ENCODE results near the gene METTL27. TPM values are rescaled to one million over a fixed set of nuclear protein-coding genes. Genes with fewer than 3 reads are reported as not detected.
"Not testable (repeated sequence)": the region's sequence is repeated elsewhere in the genome, so short reads cannot be mapped to it uniquely, and the experiment has no call there.

The METTL27 gene
- total RNA-seq, 2 donors from 2014 or later: 1.8 TPM; not detected in 1

DNA sequence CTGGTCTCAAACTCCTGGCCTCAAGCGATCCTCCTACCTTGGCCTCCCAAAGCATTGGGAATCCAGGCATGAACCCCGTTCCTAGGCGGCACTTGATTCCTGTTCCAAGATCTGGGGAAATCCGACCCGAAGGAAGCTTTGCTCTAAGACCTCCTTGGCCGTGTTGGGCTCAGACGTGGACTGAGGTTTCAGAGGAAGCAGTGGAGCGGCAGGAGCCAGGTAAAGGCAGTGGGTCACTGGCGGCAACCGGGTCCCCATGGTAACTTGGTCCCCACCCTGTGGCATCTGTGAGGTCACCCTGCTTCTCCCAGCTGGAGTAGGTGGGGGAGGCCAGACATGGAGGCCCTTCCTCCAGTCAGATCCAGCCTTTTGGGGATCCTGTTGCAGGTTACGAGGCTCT lies 18.5 kb upstream of the METTL27 start, which contains the start of gene TMEM270:
TSS of gene TMEM270 (plus strand) at position 301 of the 400 bp plus-strand sequence. CDS start at position 337, 36 bp downstream.
- no peak within 1 kb of the TSS for H3K4me3 Mint-ChIP-seq
- peaks cover under 1% of the 10 kb centered on the region for H3K4me1 Mint-ChIP-seq (ENCODE audit: low read depth)
- no peak within 1 kb of the TSS for H3K27ac Mint-ChIP-seq
- no peaks in the 10 kb centered on the region for H3K36me3 Mint-ChIP-seq (ENCODE audit: insufficient read depth in 2 of 2)
- peaks cover 18% of the 10 kb centered on the region for H3K27me3 Mint-ChIP-seq (ENCODE audit: low read depth)
- H3K9me3 Mint-ChIP-seq: no peaks in the 10 kb centered on the region
- ATAC-seq (replicated peaks in 1 of 2) (no peak), DNase-seq (no peak)

DNA sequence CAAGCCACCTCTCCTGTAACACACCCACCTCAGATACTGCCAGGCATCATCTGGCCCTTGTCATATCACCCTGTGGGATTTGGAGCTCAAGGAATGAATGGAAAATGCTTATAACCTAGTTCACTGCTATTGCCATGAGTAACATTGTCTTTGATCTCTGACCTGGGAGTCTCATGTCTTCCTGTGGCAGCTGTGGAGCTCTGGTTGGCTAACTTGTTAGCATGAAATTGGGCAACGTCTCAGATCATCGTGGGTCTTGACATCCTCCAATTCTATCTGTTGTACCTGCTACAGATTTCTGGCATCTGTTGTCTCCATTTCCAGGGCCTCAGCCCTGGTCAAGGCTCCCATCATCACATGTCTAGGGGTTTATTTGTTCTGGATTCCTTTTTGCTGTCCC lies 16.5 kb upstream of the METTL27 start:
- no peak overlapping the region for H3K27ac Mint-ChIP-seq
- H3K36me3 Mint-ChIP-seq (ENCODE audit: insufficient read depth in 2 of 2): no peaks in the 10 kb centered on the region
- no peak for DNase-seq
- H3K27me3 Mint-ChIP-seq (ENCODE audit: low read depth): peaks cover 34% of the 10 kb centered on the region
- no peaks in the 10 kb centered on the region for H3K9me3 Mint-ChIP-seq
- H3K4me1 Mint-ChIP-seq (ENCODE audit: low read depth): peaks cover 8% of the 10 kb centered on the region
- H3K4me3 Mint-ChIP-seq: no peak overlapping the region
- ATAC-seq (replicated peaks in 1 of 2): no peak

DNA sequence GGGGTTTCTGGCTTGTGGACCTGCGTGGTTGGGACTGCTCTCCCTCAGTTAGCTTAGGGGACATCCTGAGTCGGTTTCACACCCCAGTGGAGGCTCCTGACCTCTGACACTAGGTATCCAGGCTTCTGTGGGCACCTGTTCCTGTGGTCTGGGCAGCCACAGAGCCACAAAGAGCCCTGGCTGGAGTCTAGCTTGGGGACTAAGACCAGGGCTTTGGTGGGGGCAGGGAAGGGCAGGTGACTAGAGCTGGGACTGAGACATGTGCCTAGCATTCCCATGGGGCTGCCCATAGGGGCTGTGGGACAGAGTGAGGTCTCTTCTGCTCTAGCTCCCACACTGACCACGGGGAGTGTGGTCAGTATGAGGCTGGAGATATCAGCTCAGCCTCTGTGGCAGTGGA lies 14.6 kb upstream of the METTL27 start:
- ATAC-seq (replicated peaks in 1 of 2) (no peak), DNase-seq (no peak)
- no peak overlapping the region for H3K4me3 Mint-ChIP-seq
- no peaks in the 10 kb centered on the region for H3K36me3 Mint-ChIP-seq (ENCODE audit: insufficient read depth in 2 of 2)
- peaks cover 39% of the 10 kb centered on the region for H3K27me3 Mint-ChIP-seq (ENCODE audit: low read depth)
- H3K9me3 Mint-ChIP-seq: no peaks in the 10 kb centered on the region
- H3K4me1 Mint-ChIP-seq (ENCODE audit: low read depth): peaks cover 15% of the 10 kb centered on the region
- H3K27ac Mint-ChIP-seq: no peak overlapping the region

- no peak for DNase-seq
- Mint-ChIP-seq H3K4me1 (ENCODE audit: low read depth) (peaks cover 38% of the 10 kb centered on the region), H3K4me3 (no peak overlapping the region), H3K27me3 (ENCODE audit: low read depth) (peaks cover 44% of the 10 kb centered on the region), H3K36me3 (ENCODE audit: insufficient read depth in 2 of 2) (no peaks in the 10 kb centered on the region), H3K27ac (no peak overlapping the region), H3K9me3 (no peaks in the 10 kb centered on the region)
- ATAC-seq (replicated peaks in 1 of 2): no peak
These were observed 10.2 kb upstream of the METTL27 start for GRCh38 chr7:73852500-73852899.

DNA sequence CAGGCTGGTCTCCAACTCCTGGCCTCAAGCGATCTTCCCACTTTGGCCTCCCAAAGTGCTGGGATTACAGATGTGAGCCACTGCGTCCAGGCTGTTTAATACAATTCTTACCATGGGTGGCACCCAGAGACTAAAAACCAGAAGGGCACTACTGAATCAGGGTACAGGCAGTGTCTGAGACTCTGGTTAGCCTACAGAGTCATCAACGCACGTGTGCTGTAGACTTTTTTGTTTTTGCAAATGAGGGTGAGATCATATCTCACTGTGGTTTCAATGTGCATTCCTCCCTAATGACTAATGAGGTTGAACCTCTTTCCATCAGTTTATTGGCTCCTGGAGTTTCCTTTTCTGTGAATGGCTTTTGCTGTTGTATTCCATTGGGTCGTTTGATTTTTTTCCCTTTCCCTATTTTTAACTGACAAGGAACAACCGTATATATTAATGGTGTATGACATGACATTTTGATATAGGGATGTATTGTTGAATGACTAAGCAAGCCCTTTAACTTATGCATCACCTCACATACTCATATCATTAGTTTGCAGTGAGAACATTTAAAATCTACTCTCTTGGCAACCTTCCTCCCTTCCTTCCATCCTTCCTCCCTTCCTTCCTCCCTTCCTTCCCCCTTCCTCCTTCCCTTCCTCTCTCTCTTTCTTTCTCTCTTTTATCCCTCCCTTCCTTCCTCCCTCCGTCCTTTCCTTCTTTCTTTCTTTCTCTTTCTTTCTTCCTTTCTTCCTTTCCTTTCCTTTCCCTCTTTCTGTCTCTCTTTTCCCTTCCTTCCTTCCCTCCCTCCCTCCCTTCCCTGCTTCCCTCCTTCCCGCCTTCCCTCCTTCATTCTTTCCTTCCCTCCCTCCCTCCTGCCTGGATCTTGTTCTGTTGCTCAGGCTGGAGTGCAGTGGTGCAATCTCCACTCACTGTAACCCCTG lies 9.4 kb upstream of the METTL27 start:
- DNase-seq (peak; percentile 53 to 59), ATAC-seq (replicated peaks in 1 of 2) (peak; percentile 98)
- Mint-ChIP-seq H3K36me3 (ENCODE audit: insufficient read depth in 2 of 2) (no peaks in the 10 kb centered on the region), H3K9me3 (no peaks in the 10 kb centered on the region), H3K4me3 (peak overlapping the region; percentile 47 to 66), H3K27me3 (ENCODE audit: low read depth) (peaks cover 37% of the 10 kb centered on the region), H3K27ac (peak overlapping the region; percentile 76), H3K4me1 (ENCODE audit: low read depth) (peaks cover 38% of the 10 kb centered on the region)

DNA sequence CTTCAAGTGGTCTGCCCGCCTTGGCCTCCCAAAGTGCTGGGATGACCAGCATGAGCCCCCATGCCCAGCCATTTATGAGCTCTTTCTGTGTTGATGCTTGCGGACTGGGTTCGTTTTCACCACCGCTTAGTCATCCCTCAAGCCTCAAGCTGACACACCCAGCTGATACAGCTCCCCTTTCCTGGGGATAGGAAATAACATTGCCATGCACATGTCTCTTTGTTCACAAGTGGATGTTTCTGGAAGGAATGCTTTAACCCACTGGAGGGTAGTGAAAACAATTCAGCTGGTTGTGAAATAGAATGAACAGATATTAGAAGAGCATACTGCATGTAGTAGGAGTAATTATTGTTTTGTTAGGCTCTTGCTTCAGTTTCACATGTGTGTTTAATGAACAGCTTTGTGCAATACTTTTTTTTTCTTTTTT lies 8.5 kb upstream of the METTL27 start:
- H3K36me3 Mint-ChIP-seq (ENCODE audit: insufficient read depth in 2 of 2): no peaks in the 10 kb centered on the region
- H3K9me3 Mint-ChIP-seq: no peaks in the 10 kb centered on the region
- peak overlapping the region; percentile 18 to 47 for H3K4me3 Mint-ChIP-seq
- ATAC-seq (replicated peaks in 1 of 2) (no peak), DNase-seq (no peak)
- peaks cover 37% of the 10 kb centered on the region for H3K4me1 Mint-ChIP-seq (ENCODE audit: low read depth)
- H3K27ac Mint-ChIP-seq: no peak overlapping the region
- H3K27me3 Mint-ChIP-seq (ENCODE audit: low read depth): peaks cover 33% of the 10 kb centered on the region

- Mint-ChIP-seq H3K27me3 (ENCODE audit: low read depth) (peaks cover 17% of the 10 kb centered on the region), H3K4me3 (no peak overlapping the region), H3K4me1 (ENCODE audit: low read depth) (peaks cover 30% of the 10 kb centered on the region), H3K27ac (no peak overlapping the region), H3K9me3 (no peaks in the 10 kb centered on the region), H3K36me3 (ENCODE audit: insufficient read depth in 2 of 2) (no peaks in the 10 kb centered on the region)
- DNase-seq: no peak
- no peak for ATAC-seq (replicated peaks in 1 of 2)
These were observed 5.8 kb upstream of the METTL27 start for GRCh38 chr7:73847941-73848723.

- H3K36me3 Mint-ChIP-seq (ENCODE audit: insufficient read depth in 2 of 2); H3K27ac Mint-ChIP-seq; DNase-seq; H3K4me3 Mint-ChIP-seq; H3K9me3 Mint-ChIP-seq; ATAC-seq (replicated peaks in 1 of 2): not testable (repeated sequence)
- H3K27me3 Mint-ChIP-seq (ENCODE audit: low read depth): peaks cover 17% of the 10 kb centered on the region
- H3K4me1 Mint-ChIP-seq (ENCODE audit: low read depth): peaks cover 11% of the 10 kb centered on the region
These were observed 3.4 kb upstream of the METTL27 start for GRCh38 chr7:73845701-73846195.

GRCh38 chr7:73844848-73845460 lies 2.6 kb upstream of the METTL27 start:
- H3K9me3 Mint-ChIP-seq: no peaks in the 10 kb centered on the region
- peaks cover 9% of the 10 kb centered on the region for H3K4me1 Mint-ChIP-seq (ENCODE audit: low read depth)
- DNase-seq: no peak
- H3K27me3 Mint-ChIP-seq (ENCODE audit: low read depth): peaks cover 17% of the 10 kb centered on the region
- no peak overlapping the region for H3K27ac Mint-ChIP-seq
- H3K36me3 Mint-ChIP-seq (ENCODE audit: insufficient read depth in 2 of 2): no peaks in the 10 kb centered on the region
- H3K4me3 Mint-ChIP-seq: no peak overlapping the region
- no peak for ATAC-seq (replicated peaks in 1 of 2)

DNA sequence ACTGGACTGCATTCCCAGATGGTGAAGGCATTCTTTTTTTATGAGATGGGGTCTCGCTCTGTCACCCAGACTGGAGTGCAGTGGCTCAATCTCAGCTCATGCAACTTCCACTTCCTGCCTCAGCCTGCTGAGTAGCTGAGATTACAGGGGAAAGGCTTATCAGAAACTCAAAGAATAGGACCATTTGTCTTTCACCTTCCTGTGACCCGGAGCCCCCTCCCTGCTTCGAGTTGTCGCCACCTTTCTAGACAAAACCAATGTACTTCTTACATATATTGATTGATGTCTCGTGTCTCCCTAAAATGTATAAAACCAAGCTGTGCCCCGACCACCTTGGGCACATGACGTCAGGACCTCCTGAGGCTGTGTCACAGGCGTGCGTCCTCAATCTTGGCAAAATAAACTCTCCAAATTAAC lies 1.8 kb upstream of the METTL27 start:
- Mint-ChIP-seq H3K4me3 (peak overlapping the region in 1 of 2 donors; percentile 19), H3K27ac (no peak overlapping the region), H3K36me3 (ENCODE audit: insufficient read depth in 2 of 2) (no peaks in the 10 kb centered on the region), H3K4me1 (ENCODE audit: low read depth) (peaks cover 3% of the 10 kb centered on the region), H3K27me3 (ENCODE audit: low read depth) (peaks cover 12% of the 10 kb centered on the region), H3K9me3 (no peaks in the 10 kb centered on the region)
- ATAC-seq (replicated peaks in 1 of 2) (no peak), DNase-seq (no peak)

GRCh38 chr7:73841689-73842066 lies 638 bp downstream of the METTL27 start:
- ATAC-seq (replicated peaks in 1 of 2): no peak
- Mint-ChIP-seq H3K36me3 (ENCODE audit: insufficient read depth in 2 of 2) (no peaks in the 10 kb centered on the region), H3K4me3 (peak overlapping the region; percentile 85 to 91), H3K9me3 (no peaks in the 10 kb centered on the region), H3K4me1 (ENCODE audit: low read depth) (no peaks in the 10 kb centered on the region), H3K27me3 (ENCODE audit: low read depth) (peaks cover 6% of the 10 kb centered on the region), H3K27ac (no peak overlapping the region)
- no peak for DNase-seq

- DNase-seq (no peak), ATAC-seq (replicated peaks in 1 of 2) (no peak)
- Mint-ChIP-seq H3K9me3 (no peaks in the 10 kb centered on the region), H3K4me1 (ENCODE audit: low read depth) (no peaks in the 10 kb centered on the region), H3K4me3 (peak overlapping the region in 1 of 2 donors; percentile 60), H3K27me3 (ENCODE audit: low read depth) (peaks cover 6% of the 10 kb centered on the region), H3K27ac (no peak overlapping the region), H3K36me3 (ENCODE audit: insufficient read depth in 2 of 2) (no peaks in the 10 kb centered on the region)
These were observed 1.5 kb downstream of the METTL27 start for GRCh38 chr7:73840715-73841379.

Data from activated T-cell treated with anti-CD3 and anti-CD28 coated beads, Interleukin-2, amount 50 U/mL, for 72 hours (primary cell).